GM12891 (cell line): ENCODE results near the gene DNAJC4.

Experiments
- DNase-seq: peaks from one replicate; pipeline ENCODE4 v3.0.0; 2011; ENCODE audit warnings: low spot score; ENCODE audit not compliant: insufficient read length
- FAIRE-seq: peaks from 2 replicates; lab custom pipeline; 2011; peaks lifted over from hg19 to GRCh38; lab: Jason Lieb, UNC
- PAX5 ChIP-seq: IDR thresholded peaks from 2 replicates; pipeline ENCODE4 v1.6.1; 2011; ENCODE audit warnings: low read length, moderate library complexity, mild to moderate bottlenecking; ENCODE audit not compliant: insufficient read depth, severe bottlenecking
- POLR2A ChIP-seq: IDR thresholded peaks from 2 replicates; pipeline ENCODE4 v1.6.1; 2011; ENCODE audit warnings: low read depth, low read length, control low read depth
- POLR2AphosphoS5 ChIP-seq: IDR thresholded peaks from 2 replicates; pipeline ENCODE4 v1.6.1; 2011; ENCODE audit warnings: low read depth, low read length, control low read depth
- POU2F2 ChIP-seq: IDR thresholded peaks from 2 replicates; pipeline ENCODE4 v1.6.1; 2011; ENCODE audit warnings: low read depth, mild to moderate bottlenecking, control low read depth, low read length, moderate library complexity
- SPI1 ChIP-seq: IDR thresholded peaks from 2 replicates; pipeline ENCODE4 v1.6.1; 2011; ENCODE audit warnings: low read depth, low read length, control low read depth
- TAF1 ChIP-seq: IDR thresholded peaks from 2 replicates; pipeline ENCODE4 v1.6.1; 2011; ENCODE audit warnings: low read depth, low read length, control low read depth

The DNAJC4 gene

DNA sequence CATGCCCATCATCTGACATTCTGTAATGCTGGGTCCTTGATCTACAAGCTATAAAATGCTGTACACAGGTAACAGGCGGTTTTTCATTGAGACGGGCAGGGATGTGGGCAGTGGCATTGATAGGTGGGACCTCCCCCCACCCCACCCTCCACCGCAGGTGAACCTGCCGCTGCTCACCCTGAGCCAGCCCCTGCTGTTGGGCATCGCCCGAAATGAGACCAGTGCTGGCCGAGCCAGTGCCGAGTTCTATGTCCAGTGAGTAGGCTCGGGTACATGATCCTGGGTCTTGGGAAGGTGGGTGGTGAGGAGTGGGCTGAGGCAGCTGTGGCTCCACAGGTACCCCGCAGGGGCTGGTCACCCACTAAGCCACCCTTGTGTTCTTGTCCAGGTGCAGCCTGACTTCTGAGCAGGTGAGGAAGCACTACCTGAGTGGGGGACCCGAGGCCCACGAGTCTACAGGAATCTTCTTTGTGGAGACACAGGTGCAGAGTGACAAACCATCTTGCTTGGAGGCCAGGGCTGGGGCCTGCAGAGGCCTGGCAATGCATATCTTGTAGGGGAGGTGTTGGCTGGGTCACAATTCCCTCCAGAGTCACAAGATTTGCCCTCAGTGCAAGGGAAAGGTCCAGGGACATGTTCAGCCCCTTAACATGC lies 1.1 kb upstream of the DNAJC4 start:
- DNase-seq, result no peak
- FAIRE-seq, result no peak
- TF ChIP-seq SPI1 (no peak), PAX5 (no peak), POU2F2 (no peak), POLR2A (no peak), TAF1 (no peak), POLR2AphosphoS5 (no peak)

DNA sequence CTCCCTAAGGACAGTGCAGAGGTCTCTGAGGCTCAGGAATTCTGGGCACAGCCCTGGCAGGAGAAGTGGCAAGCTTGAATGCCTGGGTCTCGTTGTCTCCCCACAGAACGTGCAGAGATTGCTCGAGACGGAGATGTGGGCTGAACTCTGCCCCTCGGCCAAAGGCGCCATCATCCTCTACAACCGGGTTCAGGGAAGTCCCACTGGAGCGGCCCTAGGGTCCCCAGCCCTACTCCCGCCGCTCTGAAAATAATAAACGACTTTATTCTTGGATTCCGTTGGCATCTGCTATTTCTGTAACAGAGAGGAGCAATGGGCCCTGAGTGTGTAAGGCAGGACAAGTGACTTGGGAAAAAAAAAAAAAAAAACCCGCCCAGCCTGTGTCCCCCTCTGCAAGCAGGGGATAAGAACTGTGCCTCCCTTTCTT lies 591 bp upstream of the DNAJC4 start:
- FAIRE-seq (no peak), DNase-seq (no peak)
- TF ChIP-seq POLR2AphosphoS5, result no peak
- TF ChIP-seq POU2F2, result no peak
- TF ChIP-seq POLR2A, result no peak
- no peak for TF ChIP-seq PAX5
- TF ChIP-seq TAF1, result no peak
- TF ChIP-seq SPI1, result no peak

DNA sequence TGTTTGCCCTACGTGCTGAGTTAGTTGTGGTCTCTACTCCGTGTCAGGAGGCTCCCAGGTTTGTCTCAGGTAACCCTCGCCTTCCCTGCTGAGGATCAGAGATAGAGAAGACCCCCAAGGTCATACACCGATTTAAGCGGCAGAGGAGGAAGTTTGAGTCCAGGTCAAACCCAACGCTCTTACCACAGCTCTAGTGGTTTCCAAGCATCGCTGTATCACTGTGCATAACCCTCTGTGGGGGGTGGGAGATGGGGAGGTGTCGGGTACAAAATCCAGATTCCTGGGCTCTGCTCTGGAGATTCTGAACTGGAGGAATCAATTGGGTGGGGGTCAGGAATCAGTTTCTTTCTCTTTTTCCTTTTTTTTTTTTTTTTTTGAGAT lies 627 bp downstream of the DNAJC4 start:
- FAIRE-seq (peak; percentile 70), DNase-seq (no peak)
- no peak for TF ChIP-seq POLR2A
- no peak for TF ChIP-seq POU2F2
- TF ChIP-seq SPI1, result no peak
- TF ChIP-seq TAF1, result no peak
- no peak for TF ChIP-seq POLR2AphosphoS5
- TF ChIP-seq PAX5, result no peak

DNA sequence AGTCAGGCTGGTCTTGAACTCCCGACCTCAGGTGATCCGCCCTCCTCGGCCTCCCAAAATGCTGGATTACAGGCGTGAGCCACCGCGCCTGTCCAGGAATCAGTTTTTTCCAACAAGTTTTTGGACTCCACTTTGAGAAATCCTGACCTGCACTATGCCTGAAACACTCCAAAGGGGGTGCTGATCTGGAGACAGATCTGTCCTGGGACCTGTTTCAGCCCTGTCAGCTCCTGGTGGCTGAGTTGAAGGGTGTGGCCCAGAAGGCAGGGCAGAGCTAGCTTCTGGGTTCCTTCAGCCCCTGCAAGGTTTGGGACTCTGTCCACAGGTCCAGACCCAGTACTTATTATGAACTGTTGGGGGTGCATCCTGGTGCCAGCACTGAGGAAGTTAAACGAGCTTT lies 1.2 kb downstream of the DNAJC4 start:
- FAIRE-seq (no peak), DNase-seq (no peak)
- no peak for TF ChIP-seq POLR2A

DNA sequence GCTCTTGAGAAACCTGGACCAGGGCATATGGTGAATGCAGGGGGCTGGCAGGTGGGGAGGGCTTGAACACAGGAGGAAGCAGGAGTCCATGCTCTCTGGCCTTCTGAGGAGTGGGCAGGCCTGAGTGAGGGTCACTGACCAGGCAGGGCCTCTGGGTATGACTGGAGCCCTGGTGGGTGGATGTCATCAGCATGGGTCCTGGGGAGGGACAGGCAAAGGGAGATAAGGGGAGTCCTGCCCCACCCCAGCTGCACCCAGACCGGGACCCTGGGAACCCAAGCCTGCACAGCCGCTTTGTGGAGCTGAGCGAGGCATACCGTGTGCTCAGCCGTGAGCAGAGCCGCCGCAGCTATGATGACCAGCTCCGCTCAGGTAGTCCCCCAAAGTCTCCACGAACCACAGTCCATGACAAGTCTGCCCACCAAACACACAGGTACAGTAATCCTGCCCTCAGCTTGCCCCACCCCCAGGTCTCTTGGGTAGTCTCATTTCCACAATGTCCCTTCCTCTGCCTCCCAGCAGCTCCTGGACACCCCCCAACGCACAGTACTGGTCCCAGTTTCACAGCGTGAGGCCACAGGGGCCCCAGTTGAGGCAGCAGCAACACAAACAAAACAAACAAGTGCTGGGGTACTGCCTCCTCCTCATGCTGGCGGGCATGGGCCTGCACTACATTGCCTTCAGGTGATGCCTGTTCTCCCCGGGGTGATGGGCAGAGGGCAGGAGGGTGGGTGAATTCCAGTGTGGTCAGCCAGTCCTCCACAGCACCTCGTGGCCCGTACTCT lies 2.0 kb downstream of the DNAJC4 start:
- no peak for FAIRE-seq
- DNase-seq, result no peak
- TF ChIP-seq SPI1 (no peak), PAX5 (no peak), TAF1 (no peak), POLR2A (no peak), POU2F2 (no peak), POLR2AphosphoS5 (no peak)

DNA sequence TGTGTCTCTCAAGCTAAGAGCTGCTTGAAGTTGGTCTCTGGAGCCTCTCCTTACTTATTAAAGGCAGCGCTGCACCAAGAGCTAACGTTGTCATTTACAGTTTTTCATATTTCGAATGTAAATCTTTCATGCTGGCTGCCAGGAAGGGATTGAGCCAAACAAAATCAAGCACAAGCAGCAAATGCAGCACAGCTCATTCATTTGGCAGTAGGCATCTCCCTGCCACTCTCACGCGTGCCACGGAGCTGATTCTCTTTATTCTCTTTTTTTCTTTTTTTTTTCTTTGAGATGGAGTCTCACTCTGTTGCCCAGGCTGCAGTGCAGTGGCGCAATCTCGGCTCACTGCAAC lies 2.6 kb downstream of the DNAJC4 start:
- FAIRE-seq, result no peak
- DNase-seq, result no peak
- TF ChIP-seq POLR2A (no peak), PAX5 (no peak), SPI1 (no peak), POLR2AphosphoS5 (no peak), TAF1 (no peak), POU2F2 (no peak)

DNA sequence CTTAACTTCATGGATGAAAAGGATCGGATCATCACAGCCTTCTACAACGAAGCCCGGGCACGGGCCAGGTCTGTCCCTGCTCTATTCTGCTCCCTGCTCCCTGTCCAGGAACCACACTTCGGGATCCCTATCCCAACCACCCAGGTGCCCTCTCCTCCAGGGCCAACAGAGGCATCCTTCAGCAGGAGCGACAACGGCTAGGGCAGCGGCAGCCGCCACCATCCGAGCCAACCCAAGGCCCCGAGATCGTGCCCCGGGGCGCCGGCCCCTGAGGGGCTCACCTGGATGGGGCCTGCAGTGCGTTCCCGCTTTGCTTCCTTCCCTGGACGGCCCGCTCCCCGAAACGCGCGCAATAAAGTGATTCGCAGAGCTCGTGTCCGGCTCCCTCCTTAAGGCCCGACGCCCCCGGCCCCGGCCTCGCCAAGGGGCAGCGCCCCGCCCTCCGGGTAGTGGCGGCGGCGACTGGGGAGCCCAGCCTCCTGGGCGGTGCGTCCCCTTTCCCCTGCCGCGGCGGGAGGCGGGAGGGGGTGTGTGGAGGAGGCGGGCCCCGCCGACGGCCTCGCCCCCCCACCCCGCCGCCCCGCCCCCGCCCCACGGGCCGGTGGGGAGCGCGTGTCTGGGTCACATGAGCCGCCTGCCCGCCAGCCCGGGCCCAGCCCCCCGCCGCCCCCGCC lies 3.7 kb downstream of the DNAJC4 start, which contains the start of gene VEGFB:
Gene VEGFB (plus strand): TSS at position 672 of the 674 bp plus-strand sequence. CDS start 250 bp downstream, outside the sequence.
- FAIRE-seq (peak; percentile 56), DNase-seq (peak; percentile 77)
- TF ChIP-seq PAX5 (no peak), POU2F2 (no peak), POLR2AphosphoS5 (no peak), SPI1 (no peak), POLR2A (no peak), TAF1 (no peak)

DNA sequence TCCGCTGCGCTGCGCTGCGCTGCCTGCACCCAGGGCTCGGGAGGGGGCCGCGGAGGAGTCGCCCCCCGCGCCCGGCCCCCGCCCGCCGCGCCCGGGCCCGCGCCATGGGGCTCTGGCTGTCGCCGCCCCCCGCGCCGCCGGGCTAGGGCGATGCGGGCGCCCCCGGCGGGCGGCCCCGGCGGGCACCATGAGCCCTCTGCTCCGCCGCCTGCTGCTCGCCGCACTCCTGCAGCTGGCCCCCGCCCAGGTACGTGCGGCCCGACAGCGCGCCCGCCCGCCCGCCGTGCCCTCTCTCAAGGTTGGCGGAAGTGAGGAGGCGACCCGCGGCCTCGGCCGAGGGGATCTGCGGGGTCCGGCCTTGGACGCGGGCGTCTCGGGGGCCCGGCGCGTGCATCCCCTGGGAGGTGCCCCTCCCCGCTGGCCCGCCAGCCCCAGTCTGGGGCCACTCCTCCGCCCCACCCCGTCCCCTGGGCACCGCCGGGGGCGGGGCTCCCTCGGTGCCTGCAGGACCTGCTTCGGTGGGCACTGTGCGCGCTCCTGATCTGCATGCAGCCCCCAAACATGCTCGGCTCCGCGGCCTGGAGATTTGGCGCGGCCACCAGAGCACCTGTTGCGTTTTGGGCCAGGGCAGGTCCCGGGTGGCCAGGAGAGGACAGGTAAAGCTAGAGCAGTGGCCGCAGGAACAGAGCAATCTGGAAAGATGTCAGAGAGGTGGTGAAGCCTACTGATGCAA lies 4.5 kb downstream of the DNAJC4 start:
- TF ChIP-seq SPI1 (no peak), TAF1 (0 out of 2 replicates have a peak, but pooled peaks have one; percentile 13)
- FAIRE-seq, result peak; percentile 77
- no peak for DNase-seq

DNA sequence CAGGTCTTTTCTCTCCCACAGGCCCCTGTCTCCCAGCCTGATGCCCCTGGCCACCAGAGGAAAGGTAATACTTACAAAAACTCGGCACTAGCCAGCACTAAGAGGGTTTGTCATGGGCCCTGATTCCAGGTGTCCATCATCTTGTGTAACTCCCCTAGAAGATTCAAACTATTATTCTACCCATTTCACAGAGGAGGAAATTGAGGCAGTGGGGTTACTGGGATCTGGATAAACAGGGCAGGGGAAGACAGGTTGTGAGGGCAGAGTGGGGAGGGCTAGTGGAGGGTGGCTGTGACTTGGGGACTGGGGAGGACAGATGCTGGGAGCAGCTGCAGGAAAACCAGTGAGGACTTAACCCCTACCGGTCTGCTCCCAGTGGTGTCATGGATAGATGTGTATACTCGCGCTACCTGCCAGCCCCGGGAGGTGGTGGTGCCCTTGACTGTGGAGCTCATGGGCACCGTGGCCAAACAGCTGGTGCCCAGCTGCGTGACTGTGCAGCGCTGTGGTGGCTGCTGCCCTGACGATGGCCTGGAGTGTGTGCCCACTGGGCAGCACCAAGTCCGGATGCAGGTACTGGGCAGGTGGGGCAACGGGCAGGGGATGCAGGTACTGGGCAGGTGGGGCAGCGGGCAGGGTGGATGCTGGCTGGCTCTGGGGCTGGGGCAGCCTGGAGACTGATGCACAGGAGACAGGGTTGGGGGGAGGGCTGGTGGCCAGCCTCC lies 5.3 kb downstream of the DNAJC4 start:
- TF ChIP-seq TAF1 (no peak), POU2F2 (no peak), SPI1 (no peak), POLR2AphosphoS5 (no peak), PAX5 (no peak), POLR2A (no peak)
- FAIRE-seq (peak; percentile 28), DNase-seq (no peak)

DNA sequence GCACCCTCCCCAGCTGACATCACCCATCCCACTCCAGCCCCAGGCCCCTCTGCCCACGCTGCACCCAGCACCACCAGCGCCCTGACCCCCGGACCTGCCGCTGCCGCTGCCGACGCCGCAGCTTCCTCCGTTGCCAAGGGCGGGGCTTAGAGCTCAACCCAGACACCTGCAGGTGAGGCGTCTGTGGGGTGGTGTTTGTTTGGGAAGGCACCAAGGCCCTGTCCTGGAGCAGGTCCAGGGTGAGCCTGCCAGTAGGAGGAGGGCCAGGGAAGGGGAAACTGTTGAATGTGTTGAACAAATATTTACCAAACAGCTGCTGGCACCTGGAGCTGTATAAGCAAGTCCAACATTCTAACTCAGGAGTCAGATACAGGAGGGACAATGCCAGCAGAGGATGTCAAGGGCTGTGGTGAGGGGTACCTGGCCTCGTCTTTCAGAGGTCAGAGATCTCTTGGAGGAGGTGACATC lies 7.2 kb downstream of the DNAJC4 start:
- FAIRE-seq (no peak), DNase-seq (no peak)
- TF ChIP-seq PAX5 (no peak), TAF1 (no peak), SPI1 (no peak), POU2F2 (no peak), POLR2A (no peak), POLR2AphosphoS5 (no peak)
